Measurements from ENCODE around the gene HAGHL.
"Not testable (repeated sequence)": the region's sequence is repeated elsewhere in the genome, so short reads cannot be mapped to it uniquely, and the experiment has no call there.

The HAGHL gene

GRCh38 chr16:739560-740458 is 12.9 kb downstream of the HAGHL start:
- peaks cover 7% of the 10 kb centered on the region; the same call in 1 of the 2 replicates for H3K36me3 ChIP-seq (ENCODE audit: control insufficient read depth, insufficient read depth, low read length)
- H3K9me3 ChIP-seq (ENCODE audit: control insufficient read depth, insufficient read depth, low read length): no peaks in the 10 kb centered on the region
- H3K27ac ChIP-seq (ENCODE audit: low read length): no peak overlapping the region
- DNase-seq (ENCODE audit: low read depth, low spot score): no peak
- no peaks in the 10 kb centered on the region for H3K4me1 ChIP-seq (ENCODE audit: control insufficient read depth, insufficient read depth, low read length)
- WGBS (ENCODE audit: insufficient coverage, insufficient read length): no CpG with 5 or more reads among the region's 38 CpGs
- H3K27me3 ChIP-seq (ENCODE audit: control insufficient read depth, insufficient read depth, low read length): no peaks in the 10 kb centered on the region
- H3K4me3 ChIP-seq (ENCODE audit: low read length): peak overlapping the region; percentile 75; the same call in 1 of the 2 replicates

DNA sequence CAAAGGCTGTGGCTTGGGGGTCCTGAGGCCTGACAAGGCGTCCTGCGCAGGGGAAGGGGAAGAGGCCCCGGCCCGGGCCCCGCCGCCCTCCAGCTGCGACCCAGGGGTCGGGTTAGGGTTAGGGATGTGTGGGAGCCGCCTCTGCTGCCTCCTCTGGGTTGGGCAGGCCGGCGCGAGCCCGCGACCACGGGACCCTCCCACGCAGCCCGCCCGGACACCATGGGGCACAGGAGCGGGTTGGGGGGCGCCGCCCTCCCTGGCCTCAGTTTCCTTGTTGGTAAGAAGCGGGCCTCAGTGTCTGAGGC is 13.5 kb downstream of the HAGHL start:
- no peak overlapping the region for H3K27ac ChIP-seq (ENCODE audit: low read length)
- H3K36me3 ChIP-seq (ENCODE audit: control insufficient read depth, insufficient read depth, low read length): 0 out of 2 replicates have a peak, but pooled peaks cover 4% of the 10 kb centered on the region
- H3K27me3 ChIP-seq (ENCODE audit: control insufficient read depth, insufficient read depth, low read length): no peaks in the 10 kb centered on the region
- no peak for DNase-seq (ENCODE audit: low read depth, low spot score)
- H3K9me3 ChIP-seq (ENCODE audit: control insufficient read depth, insufficient read depth, low read length): no peaks in the 10 kb centered on the region
- H3K4me1 ChIP-seq (ENCODE audit: control insufficient read depth, insufficient read depth, low read length): no peaks in the 10 kb centered on the region
- WGBS (ENCODE audit: insufficient coverage, insufficient read length): no CpG with 5 or more reads among the region's 22 CpGs
- peak overlapping the region; percentile 75 for H3K4me3 ChIP-seq (ENCODE audit: low read length)

DNA sequence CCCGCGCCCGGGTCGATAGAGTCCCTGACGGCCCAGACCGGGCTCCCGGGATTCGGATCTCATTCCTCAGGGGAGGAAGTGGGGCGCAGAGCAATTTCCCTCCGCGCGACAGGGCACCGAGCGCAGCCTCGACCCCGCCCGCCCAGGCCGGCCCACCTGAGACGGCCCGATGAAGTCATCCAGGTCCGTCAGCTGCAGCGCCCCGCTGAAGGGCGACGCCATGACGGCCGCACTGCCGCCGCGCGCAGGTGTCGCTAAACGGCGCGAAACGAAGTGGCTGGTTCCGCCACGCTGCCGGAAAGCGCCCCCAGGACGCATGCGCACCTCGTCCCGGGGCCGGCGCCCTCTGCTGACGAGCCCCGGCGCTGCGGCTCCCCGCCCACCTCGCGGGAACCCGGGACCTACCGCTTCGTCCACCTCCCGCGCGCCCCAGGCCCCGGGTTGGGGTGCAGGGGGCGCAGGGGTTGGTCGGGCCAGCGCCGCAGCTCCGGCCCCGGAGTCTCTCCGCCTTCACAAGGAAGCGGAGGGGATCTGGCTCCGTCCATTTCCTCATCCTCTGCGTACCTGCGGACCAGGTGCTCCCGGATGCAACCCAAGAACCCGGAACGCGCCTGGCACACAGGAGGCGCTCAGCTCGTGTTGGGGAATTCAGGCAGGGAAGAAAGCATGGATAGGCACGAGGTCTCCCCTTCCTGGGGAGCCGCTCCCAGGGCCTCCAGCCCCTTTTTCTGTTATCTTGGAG is 14.0 kb downstream of the HAGHL start, which contains the start of gene CIAO3:
CIAO3 (minus strand) TSS at position 234 of the 742 bp plus-strand sequence; CDS start at position 222, 12 bp downstream.
- Histone ChIP-seq H3K9me3 (ENCODE audit: control insufficient read depth, insufficient read depth, low read length) (no peaks in the 10 kb centered on the region), H3K27me3 (ENCODE audit: control insufficient read depth, insufficient read depth, low read length) (no peaks in the 10 kb centered on the region), H3K36me3 (ENCODE audit: control insufficient read depth, insufficient read depth, low read length) (0 out of 2 replicates have a peak, but pooled peaks cover 2% of the 10 kb centered on the region), H3K4me3 (ENCODE audit: low read length) (peak within 1 kb of the TSS; percentile 75), H3K27ac (ENCODE audit: low read length) (no peak within 1 kb of the TSS), H3K4me1 (ENCODE audit: control insufficient read depth, insufficient read depth, low read length) (no peaks in the 10 kb centered on the region)
- no CpG with 5 or more reads among the region's 79 CpGs for WGBS (ENCODE audit: insufficient coverage, insufficient read length)
- DNase-seq (ENCODE audit: low read depth, low spot score): no peak

DNA sequence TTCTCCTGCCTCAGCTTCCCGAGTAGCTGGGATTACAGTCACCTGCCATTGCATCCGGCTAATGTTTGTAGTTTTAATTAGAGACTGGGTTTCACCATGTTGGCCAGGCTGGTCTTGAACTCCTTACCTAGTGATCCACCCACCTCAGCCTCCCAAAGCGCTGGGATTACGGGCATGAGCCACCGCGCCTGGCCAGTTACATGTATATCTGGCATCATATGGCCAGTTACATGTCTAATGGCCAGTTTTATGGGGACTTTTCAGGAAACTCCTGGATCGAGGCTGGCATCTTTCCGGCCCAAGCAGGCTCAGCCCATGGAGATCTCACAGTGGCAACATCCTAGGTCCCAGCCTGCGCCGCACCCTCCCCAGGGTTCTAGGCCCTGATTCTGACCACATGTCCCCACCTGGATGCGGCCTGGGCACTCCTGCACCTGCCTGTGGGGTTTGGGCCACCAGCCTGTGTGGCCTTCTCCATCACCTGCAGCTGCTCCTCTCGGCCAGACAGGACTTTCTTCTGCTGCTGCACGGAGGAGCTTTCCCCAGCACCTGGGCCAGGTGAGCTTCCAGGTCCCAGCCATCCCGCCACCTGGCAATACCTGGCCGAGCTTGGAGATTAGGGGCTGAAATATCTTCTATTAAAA is 15.2 kb downstream of the HAGHL start:
- Histone ChIP-seq H3K4me1 (ENCODE audit: control insufficient read depth, insufficient read depth, low read length) (no peaks in the 10 kb centered on the region), H3K4me3 (ENCODE audit: low read length) (no peak overlapping the region), H3K9me3 (ENCODE audit: control insufficient read depth, insufficient read depth, low read length) (no peaks in the 10 kb centered on the region), H3K27me3 (ENCODE audit: control insufficient read depth, insufficient read depth, low read length) (no peaks in the 10 kb centered on the region), H3K27ac (ENCODE audit: low read length) (no peak overlapping the region), H3K36me3 (ENCODE audit: control insufficient read depth, insufficient read depth, low read length) (no peaks in the 10 kb centered on the region)
- no peak for DNase-seq (ENCODE audit: low read depth, low spot score)
- no CpG with 5 or more reads among the region's 15 CpGs for WGBS (ENCODE audit: insufficient coverage, insufficient read length)

GRCh38 chr16:742894-743293 is 16.0 kb downstream of the HAGHL start:
- not testable (repeated sequence) for H3K27ac ChIP-seq (ENCODE audit: low read length); H3K4me1 ChIP-seq (ENCODE audit: control insufficient read depth, insufficient read depth, low read length); H3K27me3 ChIP-seq (ENCODE audit: control insufficient read depth, insufficient read depth, low read length); H3K36me3 ChIP-seq (ENCODE audit: control insufficient read depth, insufficient read depth, low read length); DNase-seq (ENCODE audit: low read depth, low spot score); H3K9me3 ChIP-seq (ENCODE audit: control insufficient read depth, insufficient read depth, low read length); H3K4me3 ChIP-seq (ENCODE audit: low read length)
- no CpG with 5 or more reads among the region's 14 CpGs for WGBS (ENCODE audit: insufficient coverage, insufficient read length)

DNA sequence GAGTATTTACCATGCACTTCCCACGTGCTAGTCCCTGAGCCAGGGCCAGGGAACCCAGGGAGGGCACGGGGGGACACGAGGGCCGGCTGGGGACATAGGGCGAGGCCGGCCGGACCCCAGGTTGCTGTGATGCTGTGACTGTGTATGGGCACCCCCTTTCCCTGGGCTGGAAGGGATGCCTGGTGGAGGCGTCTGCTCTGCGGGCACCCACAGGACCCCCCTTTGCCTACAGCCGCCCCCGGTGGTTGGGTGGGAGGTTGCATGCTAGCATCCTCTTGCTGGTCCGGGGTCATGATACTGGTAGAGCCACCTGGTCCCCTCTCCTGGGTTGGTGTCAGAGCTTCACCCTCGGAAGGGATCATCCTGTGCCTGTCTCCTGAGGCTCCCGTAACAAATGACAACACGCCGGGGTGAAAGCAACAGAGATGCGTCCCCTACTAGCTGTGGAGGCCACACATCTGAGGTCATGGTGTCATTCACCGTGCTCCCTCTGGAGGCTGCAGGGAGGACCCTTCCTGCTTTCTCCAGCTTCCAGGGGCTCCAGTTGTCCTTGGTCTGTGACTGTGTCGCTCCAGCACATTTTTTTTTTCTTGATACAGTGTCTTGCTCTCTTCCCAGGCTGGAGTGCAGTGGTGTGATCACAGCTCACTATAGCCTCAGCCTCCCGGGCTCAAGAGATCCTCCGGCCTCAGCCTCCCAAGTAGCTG is 17.0 kb downstream of the HAGHL start:
- DNase-seq (ENCODE audit: low read depth, low spot score): no peak
- no peaks in the 10 kb centered on the region for H3K36me3 ChIP-seq (ENCODE audit: control insufficient read depth, insufficient read depth, low read length)
- no peaks in the 10 kb centered on the region for H3K27me3 ChIP-seq (ENCODE audit: control insufficient read depth, insufficient read depth, low read length)
- no CpG with 5 or more reads among the region's 21 CpGs for WGBS (ENCODE audit: insufficient coverage, insufficient read length)
- H3K9me3 ChIP-seq (ENCODE audit: control insufficient read depth, insufficient read depth, low read length): no peaks in the 10 kb centered on the region
- no peak overlapping the region for H3K4me3 ChIP-seq (ENCODE audit: low read length)
- H3K27ac ChIP-seq (ENCODE audit: low read length): no peak overlapping the region
- no peaks in the 10 kb centered on the region for H3K4me1 ChIP-seq (ENCODE audit: control insufficient read depth, insufficient read depth, low read length)

DNA sequence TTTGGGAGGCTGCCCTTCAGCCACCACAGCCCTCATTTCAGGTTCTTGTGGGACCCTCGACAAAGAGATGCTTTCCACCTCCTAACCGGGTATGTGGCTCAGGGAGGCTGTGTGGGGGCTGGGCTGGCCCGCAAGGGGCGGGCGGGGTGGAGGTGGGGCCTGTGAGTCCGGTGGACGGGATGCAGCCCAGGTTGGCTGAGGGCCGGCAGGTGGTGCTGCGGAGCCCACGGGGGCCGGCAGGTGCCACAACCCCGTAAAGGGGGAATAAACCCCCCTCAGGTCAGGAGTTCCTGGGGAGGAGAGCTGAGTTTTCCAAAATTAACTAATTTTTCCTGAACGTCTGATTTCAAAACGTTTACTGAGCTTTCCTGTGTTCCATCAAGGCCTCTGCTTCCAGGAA is 18.8 kb downstream of the HAGHL start:
- no peaks in the 10 kb centered on the region for H3K27me3 ChIP-seq (ENCODE audit: control insufficient read depth, insufficient read depth, low read length)
- no peaks in the 10 kb centered on the region for H3K36me3 ChIP-seq (ENCODE audit: control insufficient read depth, insufficient read depth, low read length)
- no peak overlapping the region for H3K4me3 ChIP-seq (ENCODE audit: low read length)
- no peaks in the 10 kb centered on the region for H3K4me1 ChIP-seq (ENCODE audit: control insufficient read depth, insufficient read depth, low read length)
- H3K9me3 ChIP-seq (ENCODE audit: control insufficient read depth, insufficient read depth, low read length): no peaks in the 10 kb centered on the region
- DNase-seq (ENCODE audit: low read depth, low spot score): no peak
- WGBS (ENCODE audit: insufficient coverage, insufficient read length): no CpG with 5 or more reads among the region's 14 CpGs
- no peak overlapping the region for H3K27ac ChIP-seq (ENCODE audit: low read length)

DNA sequence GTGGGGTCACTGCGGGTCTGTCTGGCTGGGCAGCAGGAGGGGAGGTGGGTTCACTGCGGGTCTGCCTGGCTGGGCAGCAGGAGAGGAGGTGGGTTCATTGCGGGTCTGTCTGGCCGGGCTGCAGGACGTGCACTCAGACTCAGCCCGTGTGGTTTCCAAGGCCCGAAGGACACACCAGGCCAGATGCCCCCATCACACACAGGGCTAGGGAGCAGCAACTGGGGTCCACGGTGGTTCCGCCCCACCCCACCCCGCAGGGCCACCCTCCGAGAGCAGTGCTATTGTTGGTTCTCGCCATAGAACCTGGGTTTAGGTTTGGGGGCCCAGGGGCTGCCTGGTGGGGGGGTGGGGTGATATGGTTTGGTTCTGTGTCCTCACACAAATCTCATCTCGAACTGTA is 19.7 kb downstream of the HAGHL start:
- Histone ChIP-seq H3K27me3 (ENCODE audit: control insufficient read depth, insufficient read depth, low read length) (no peaks in the 10 kb centered on the region), H3K36me3 (ENCODE audit: control insufficient read depth, insufficient read depth, low read length) (no peaks in the 10 kb centered on the region; the same call in 1 of the 2 replicates), H3K4me1 (ENCODE audit: control insufficient read depth, insufficient read depth, low read length) (peaks cover 1% of the 10 kb centered on the region), H3K4me3 (ENCODE audit: low read length) (no peak overlapping the region), H3K9me3 (ENCODE audit: control insufficient read depth, insufficient read depth, low read length) (no peaks in the 10 kb centered on the region), H3K27ac (ENCODE audit: low read length) (no peak overlapping the region)
- WGBS (ENCODE audit: insufficient coverage, insufficient read length): no CpG with 5 or more reads among the region's 13 CpGs
- DNase-seq (ENCODE audit: low read depth, low spot score): no peak

DNA sequence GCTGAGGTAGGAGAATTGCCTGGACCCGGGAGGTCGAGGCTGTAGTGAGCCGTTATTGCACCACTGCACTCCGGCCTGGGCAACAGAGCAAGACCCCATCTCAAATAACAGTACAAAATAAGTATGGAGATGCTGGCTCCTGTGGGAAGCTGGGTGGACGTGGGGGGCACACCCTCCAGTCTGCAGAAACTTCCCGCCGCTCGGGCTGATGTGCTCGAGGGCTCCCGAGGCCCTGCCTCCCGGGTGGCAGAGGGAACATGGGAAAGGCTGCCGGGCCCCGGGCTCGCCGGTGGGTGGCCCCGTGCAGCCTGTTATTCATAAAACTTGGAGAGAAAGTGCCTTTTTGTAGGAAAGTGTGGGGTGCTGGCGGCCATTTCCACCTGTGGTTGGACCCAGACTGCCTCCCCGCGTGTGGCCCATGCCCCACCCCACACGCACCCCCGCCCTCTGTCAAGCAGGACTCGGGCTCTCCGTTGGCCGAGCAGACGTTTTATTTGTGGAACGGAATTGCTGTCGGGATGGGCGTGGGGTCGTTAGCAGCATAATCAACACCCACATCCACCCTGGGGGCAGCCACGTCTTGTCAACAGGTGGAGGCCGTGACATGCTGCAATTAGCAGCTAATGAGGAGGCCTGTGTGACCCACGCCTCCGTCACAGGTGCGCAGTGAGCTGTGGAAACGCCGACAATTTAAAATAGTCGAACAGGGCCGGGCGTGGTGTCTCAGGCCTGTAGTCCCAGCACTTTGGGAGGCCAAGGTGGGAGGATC is 21.3 kb downstream of the HAGHL start:
- Histone ChIP-seq H3K27ac (ENCODE audit: low read length) (no peak overlapping the region), H3K4me1 (ENCODE audit: control insufficient read depth, insufficient read depth, low read length) (peaks cover 3% of the 10 kb centered on the region), H3K9me3 (ENCODE audit: control insufficient read depth, insufficient read depth, low read length) (no peaks in the 10 kb centered on the region), H3K27me3 (ENCODE audit: control insufficient read depth, insufficient read depth, low read length) (no peaks in the 10 kb centered on the region), H3K36me3 (ENCODE audit: control insufficient read depth, insufficient read depth, low read length) (no peaks in the 10 kb centered on the region; the same call in 1 of the 2 replicates), H3K4me3 (ENCODE audit: low read length) (no peak overlapping the region)
- no peak for DNase-seq (ENCODE audit: low read depth, low spot score)
- no CpG with 5 or more reads among the region's 39 CpGs for WGBS (ENCODE audit: insufficient coverage, insufficient read length)
